Lung (tissue), 12 donors: ENCODE data around the gene ZC3H13. TPM values are rescaled to one million over a fixed set of nuclear protein-coding genes. Genes with fewer than 3 reads are reported as not detected.
A peak's percentile ranks its signal among the peaks of the same experiment; 100 is the strongest.

ENCODE experiments used
- ATAC-seq: fragments of 200-7000 bp; cut with Tn5 transposase; one replicate; pipeline ENCODE4 v1.9.1; 2020; ENCODE audit warnings: moderate number of reproducible peaks; ENCODE audit not compliant: insufficient read depth, low FRiP score
- DNase-seq, 3 donors: peaks; one replicate each; pipeline ENCODE4 v3.0.0-alpha.2; 2013 to 2017
- H3K27ac ChIP-seq, 2 donors: one replicate each; pipeline ENCODE4 v1.5.1; 2013; ENCODE audit warnings: mild to moderate bottlenecking in 2 of 2, moderate library complexity in 2 of 2, control low read depth in 1 of 2, inconsistent platforms in 1 of 2, low read depth in 1 of 2, low read length in 1 of 2
- H3K27me3 ChIP-seq, 3 donors: one replicate each; pipeline ENCODE4 v1.5.1; 2013; ENCODE audit warnings: low read length in 2 of 3; ENCODE audit not compliant: control insufficient read depth in 3 of 3, insufficient read depth in 3 of 3
- H3K36me3 ChIP-seq, 4 donors: one replicate each; pipeline ENCODE4 v1.5.1; 2013; ENCODE audit warnings: low read length in 4 of 4, mild to moderate bottlenecking in 1 of 4, moderate library complexity in 1 of 4; ENCODE audit not compliant: control insufficient read depth in 4 of 4, insufficient read depth in 4 of 4
- H3K4me1 ChIP-seq, 5 donors: one replicate each; pipeline ENCODE4 v1.5.1; 2013; ENCODE audit warnings: low read length in 5 of 5, mild to moderate bottlenecking in 2 of 5, moderate library complexity in 1 of 5; ENCODE audit not compliant: control insufficient read depth in 5 of 5, insufficient read depth in 5 of 5
- H3K4me3 ChIP-seq: one replicate; pipeline ENCODE4 v1.5.1; 2013; ENCODE audit warnings: mild to moderate bottlenecking, control low read depth, moderate library complexity
- H3K9ac ChIP-seq, 2 donors: one replicate each; pipeline ENCODE4 v1.5.1; 2013; ENCODE audit warnings: low read length in 2 of 2, control low read depth in 1 of 2; ENCODE audit not compliant: insufficient read depth in 1 of 2
- H3K9me3 ChIP-seq, 4 donors: one replicate each; pipeline ENCODE4 v1.5.1; 2013; ENCODE audit warnings: low read length in 3 of 4, mild to moderate bottlenecking in 1 of 4, moderate library complexity in 1 of 4; ENCODE audit not compliant: control insufficient read depth in 4 of 4, insufficient read depth in 3 of 4
- CTCF ChIP-seq: IDR thresholded peaks from 2 replicates; pipeline ENCODE4 v1.5.1; 2012; ENCODE audit warnings: mild to moderate bottlenecking; ENCODE audit errors: control extremely low read depth, extremely low read depth
- WGBS, 2 donors: extraction: QIAGEN DNeasy Blood & Tissue Kit; methylation state at CpG; one replicate each; pipeline ENCODE4 v1.1.7; 2013; 5-methylcytosine and 5-hydroxymethylcytosine counted together
- polyA plus RNA-seq, 2 donors: library from polyadenylated mRNA; stranded (reverse); fragments of 200-250 nt; gene quantifications; one replicate each; pipeline ENCODE4 v1.2.1, GENCODE V29; 2013
- total RNA-seq, 2 donors: library from RNA; depleted of rRNA in 1 of 2; stranded (reverse); fragments of >200 nt in 1 of 2; gene quantifications; one replicate each; pipeline ENCODE4 v1.2.1, GENCODE V29; 2014 to 2021
- donor health status: control.
- donor health status: control.
- donor health status: Bipolar disorder and iron deficiency.
- donor health status: healthy.
- donor health status: DM: yes; HTN: yes; CAD: no.

The ZC3H13 gene
- total and polyA plus RNA-seq, 4 donors, result 12.6 to 54.3 (median 27.3) TPM

- peak overlapping the region; percentile 68 to 93 for H3K9ac ChIP-seq
- peak overlapping the region; percentile 38 to 76 for H3K27ac ChIP-seq
- H3K4me1 ChIP-seq, result peaks cover 0 to 27% (median 5%) of the 10 kb centered on the region in 5 donors
- ATAC-seq (no peak), DNase-seq (peak in 2 of 3 donors; percentile 8 to 18)
- no peaks in the 10 kb centered on the region for H3K27me3 ChIP-seq
- no peak for TF ChIP-seq CTCF
- WGBS, 2 donors, result 17% methylated on average over 18 of the region's 18 CpGs
- H3K36me3 ChIP-seq, result peaks cover 0 to 5% (median 0%) of the 10 kb centered on the region in 4 donors
- H3K9me3 ChIP-seq, result no peaks in the 10 kb centered on the region
- peak overlapping the region; percentile 97 for H3K4me3 ChIP-seq
Measured at GRCh38 chr13:46053162-46054012, 841 bp upstream of the ZC3H13 start.

GRCh38 chr13:46051968-46052318 is 603 bp downstream of the ZC3H13 start:
- H3K27ac ChIP-seq, result peak overlapping the region; percentile 92 to 99

GRCh38 chr13:46050771-46051170 is 1.8 kb downstream of the ZC3H13 start:
- DNase-seq, result no peak
- Histone ChIP-seq H3K9me3 (no peaks in the 10 kb centered on the region), H3K36me3 (peaks cover 0 to 5% (median 0%) of the 10 kb centered on the region in 4 donors), H3K9ac (no peak overlapping the region), H3K4me1 (peaks cover 0 to 27% (median 5%) of the 10 kb centered on the region in 5 donors), H3K27ac (no peak overlapping the region), H3K27me3 (no peaks in the 10 kb centered on the region), H3K4me3 (no peak overlapping the region)
- no peak for ATAC-seq
- no peak for TF ChIP-seq CTCF

More at GRCh38 chr13:46051968-46052318, 603 bp downstream of the ZC3H13 start:
- H3K9ac ChIP-seq, result peak overlapping the region; percentile 93 to 96
- no peaks in the 10 kb centered on the region for H3K27me3 ChIP-seq
- no peak for ATAC-seq
- peaks cover 0 to 27% (median 5%) of the 10 kb centered on the region in 5 donors for H3K4me1 ChIP-seq
- peak in 1 of 3 donors; percentile 47 for DNase-seq
- H3K9me3 ChIP-seq, result no peaks in the 10 kb centered on the region
- peak overlapping the region; percentile 97 for H3K4me3 ChIP-seq
- WGBS, 2 donors, result 1 to 2% methylated on average over 7 of the region's 7 CpGs
- no peak for TF ChIP-seq CTCF
- H3K36me3 ChIP-seq, result peaks cover 0 to 5% (median 0%) of the 10 kb centered on the region in 4 donors
